Progenitor cell of endocrine pancreas (in vitro differentiated cells): ENCODE results near the gene LMOD3. TPM values are rescaled to one million over a fixed set of nuclear protein-coding genes. Genes with fewer than 3 reads are reported as not detected.
A peak's percentile ranks its signal among the peaks of the same experiment; 100 is the strongest.

ENCODE experiments used
- DNase-seq: peaks from one replicate; pipeline ENCODE4 v3.0.0; 2021; ENCODE audit warnings: low spot score; ENCODE audit not compliant: unreplicated experiment
- H3K27ac Mint-ChIP-seq: 2 replicates; pipeline ENCODE4 v1.8.0; 2021; ENCODE audit warnings: mild to moderate bottlenecking, moderate library complexity, mixed read lengths
- H3K27me3 Mint-ChIP-seq: 2 replicates; pipeline ENCODE4 v1.8.0; 2021; ENCODE audit warnings: mixed read lengths
- H3K36me3 Mint-ChIP-seq: 2 replicates; pipeline ENCODE4 v1.8.0; 2022; ENCODE audit warnings: mixed read lengths; ENCODE audit not compliant: insufficient read depth
- H3K4me1 Mint-ChIP-seq: 2 replicates; pipeline ENCODE4 v1.8.0; 2021; ENCODE audit warnings: low read depth, mixed read lengths
- H3K4me3 Mint-ChIP-seq: 2 replicates; pipeline ENCODE4 v1.8.0; 2021; ENCODE audit warnings: low read depth, mild to moderate bottlenecking, moderate library complexity, mixed read lengths
- H3K9me3 Mint-ChIP-seq: 2 replicates; pipeline ENCODE4 v1.8.0; 2021; ENCODE audit warnings: low read depth, mixed read lengths
- CTCF ChIP-seq: fragments of 200-600 bp; sonication (generic); IDR thresholded peaks from one replicate; pipeline ENCODE4 v1.5.0; 2021; ENCODE audit warnings: antibody characterized with exemption, mild to moderate bottlenecking; ENCODE audit not compliant: unreplicated experiment
- total RNA-seq: library from RNA; stranded (reverse); gene quantifications from 2 replicates; pipeline ENCODE4 v1.2.1, GENCODE V29; 2021

LMOD3 gene
- total RNA-seq, 1 donor from 2014 or later, result not detected

DNA sequence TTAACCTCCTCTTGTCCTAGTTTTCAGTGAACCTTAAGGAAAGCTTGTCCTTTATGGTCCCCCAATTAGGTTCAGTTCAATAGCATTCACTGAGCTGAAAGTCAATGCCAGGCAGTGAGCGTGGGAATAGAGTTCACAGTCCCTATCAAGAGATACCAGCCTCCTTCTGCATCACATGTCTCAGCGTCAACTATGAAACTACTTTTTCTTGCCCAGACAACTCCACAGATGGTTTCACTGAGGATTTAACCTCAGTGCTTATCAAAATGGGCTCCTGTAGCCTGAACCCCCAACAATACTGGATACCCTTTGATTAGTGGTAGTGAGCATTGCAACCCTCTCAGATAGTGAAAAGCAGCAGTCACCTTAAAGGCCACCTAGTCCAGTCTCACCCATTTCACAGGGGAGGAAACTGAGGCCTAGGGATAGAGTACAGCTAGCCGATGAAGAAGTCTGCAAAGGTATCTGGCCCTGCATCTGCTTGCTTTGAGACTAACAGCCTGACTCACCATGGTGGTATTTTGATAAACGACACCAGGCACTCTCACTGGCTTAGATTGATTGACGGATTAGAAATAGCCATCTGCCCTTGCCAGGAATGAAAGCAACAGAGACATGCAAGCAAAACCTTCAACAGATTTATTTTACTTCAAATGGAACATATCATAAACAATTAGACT is 40.7 kb downstream of the LMOD3 start:
- Mint-ChIP-seq H3K9me3 (no peaks in the 10 kb centered on the region), H3K36me3 (peaks cover 4% of the 10 kb centered on the region), H3K27ac (no peak overlapping the region), H3K27me3 (no peaks in the 10 kb centered on the region), H3K4me3 (peak overlapping the region; percentile 31), H3K4me1 (peaks cover 46% of the 10 kb centered on the region)
- DNase-seq, result no peak
- TF ChIP-seq CTCF, result no peak

GRCh38 chr3:69080233-69080920 is 42.0 kb downstream of the LMOD3 start, which contains the start of gene UBA3:
TSS of gene UBA3 (minus strand) at chr3:69080365. CDS start at chr3:69080353, 12 bp downstream.
- peak; percentile 74 for DNase-seq
- no peak for TF ChIP-seq CTCF
- Mint-ChIP-seq H3K27me3 (no peaks in the 10 kb centered on the region), H3K36me3 (peaks cover 5% of the 10 kb centered on the region), H3K4me1 (peaks cover 39% of the 10 kb centered on the region), H3K27ac (peak within 1 kb of the TSS; percentile 96), H3K9me3 (no peaks in the 10 kb centered on the region), H3K4me3 (peak within 1 kb of the TSS; percentile 89)

GRCh38 chr3:69079269-69080159 is 42.9 kb downstream of the LMOD3 start:
- peak overlapping the region; percentile 96 for H3K27ac Mint-ChIP-seq
- no peaks in the 10 kb centered on the region for H3K27me3 Mint-ChIP-seq
- no peak for TF ChIP-seq CTCF
- H3K36me3 Mint-ChIP-seq, result peaks cover 5% of the 10 kb centered on the region
- peak overlapping the region; percentile 89 for H3K4me3 Mint-ChIP-seq
- peak; percentile 15 for DNase-seq
- H3K9me3 Mint-ChIP-seq, result no peaks in the 10 kb centered on the region
- H3K4me1 Mint-ChIP-seq, result peaks cover 36% of the 10 kb centered on the region

- H3K36me3 Mint-ChIP-seq, result peaks cover 17% of the 10 kb centered on the region
- peak overlapping the region; percentile 35 for H3K27ac Mint-ChIP-seq
- peaks cover 3% of the 10 kb centered on the region for H3K4me1 Mint-ChIP-seq
- H3K9me3 Mint-ChIP-seq, result no peaks in the 10 kb centered on the region
- H3K27me3 Mint-ChIP-seq, result no peaks in the 10 kb centered on the region
- no peak overlapping the region for H3K4me3 Mint-ChIP-seq
- no peak for TF ChIP-seq CTCF
- DNase-seq, result no peak
Observed at GRCh38 chr3:69072928-69073327, 49.5 kb downstream of the LMOD3 start.

DNA sequence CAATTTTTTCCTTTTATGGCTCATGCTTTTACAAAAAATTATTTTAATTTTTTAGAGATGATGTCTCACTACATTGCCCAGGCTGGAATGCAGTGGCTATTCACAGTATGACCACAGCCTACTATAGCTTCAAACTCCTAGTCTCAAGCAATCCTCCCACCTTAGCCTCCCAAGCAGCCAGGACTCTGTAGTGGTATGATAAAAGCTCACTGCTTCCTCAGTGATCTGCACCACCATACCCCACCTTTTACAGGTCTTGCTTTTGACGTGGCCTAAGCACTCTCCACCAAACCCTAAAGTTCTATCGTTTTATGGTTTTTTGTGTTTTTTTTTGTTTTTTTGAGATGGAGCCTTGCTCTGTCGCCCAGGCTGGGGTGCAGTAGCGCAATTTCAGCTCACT is 56.3 kb downstream of the LMOD3 start:
- H3K4me3 Mint-ChIP-seq, result no peak overlapping the region
- H3K27me3 Mint-ChIP-seq, result no peaks in the 10 kb centered on the region
- H3K4me1 Mint-ChIP-seq, result peaks cover 2% of the 10 kb centered on the region

More for the DNA sequence above, 56.3 kb downstream of the LMOD3 start:
- peaks cover 7% of the 10 kb centered on the region for H3K36me3 Mint-ChIP-seq
- H3K9me3 Mint-ChIP-seq, result no peaks in the 10 kb centered on the region
- TF ChIP-seq CTCF, result no peak
- no peak overlapping the region for H3K27ac Mint-ChIP-seq
- DNase-seq, result no peak
